HG02763 (cell line): ENCODE measurements around the gene MACROD2.
"Not testable (repeated sequence)": the region's sequence is repeated elsewhere in the genome, so short reads cannot be mapped to it uniquely, and the experiment has no call there.

ENCODE experiments used
- ATAC-seq: cut with Tn5 transposase; IDR thresholded peaks from one replicate; pipeline ENCODE4 v1.9.1; 2021; ENCODE audit warnings: mild to moderate bottlenecking, moderate library complexity; ENCODE audit not compliant: unreplicated experiment

The MACROD2 gene

DNA sequence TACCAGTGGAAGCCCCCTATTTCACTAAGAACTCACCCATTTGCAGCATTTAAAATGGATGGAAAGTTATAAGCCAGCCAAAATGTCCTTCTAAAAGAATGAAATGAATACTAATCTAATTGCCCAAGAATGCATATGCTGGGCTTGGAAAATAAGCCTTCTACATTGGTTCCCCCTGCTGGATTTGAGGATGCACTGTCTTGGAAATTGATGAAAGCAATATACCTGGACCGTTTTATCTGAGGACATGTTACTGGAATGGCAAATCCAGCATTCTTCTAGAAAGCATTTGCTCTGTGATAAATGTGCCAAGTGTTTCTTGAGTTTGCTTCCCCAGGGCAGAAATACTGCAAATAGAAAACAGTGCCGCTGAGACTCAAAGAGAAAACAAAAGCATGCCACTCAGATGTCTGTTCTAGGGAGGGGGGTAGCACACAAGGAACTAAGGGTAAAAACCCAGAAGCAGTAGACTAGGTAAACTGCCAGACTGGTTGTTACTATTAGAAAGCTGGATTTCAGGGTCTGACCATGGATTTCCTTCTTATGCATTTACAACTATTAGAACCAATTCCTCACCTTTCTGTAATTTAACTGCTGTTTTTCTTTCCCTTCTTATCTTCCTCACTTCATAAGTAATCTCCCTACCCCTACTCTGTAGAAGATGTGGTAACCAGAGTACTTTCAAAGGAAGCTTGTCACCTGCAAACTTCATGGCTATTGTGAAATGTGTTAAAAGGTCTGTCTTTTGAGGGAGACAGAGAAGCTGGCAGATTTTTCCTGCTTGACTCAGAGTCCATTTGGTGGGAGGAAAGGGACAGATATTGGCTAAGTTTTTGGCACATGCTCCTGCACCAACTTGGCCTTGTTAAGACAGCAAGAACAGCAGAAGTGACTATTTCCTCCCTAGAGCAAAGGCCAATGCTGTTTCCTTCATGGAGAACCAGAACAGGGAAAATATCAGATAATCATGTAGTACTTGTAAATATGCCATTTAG is 1935.3 kb downstream of the MACROD2 start:
- ATAC-seq = no peak

DNA sequence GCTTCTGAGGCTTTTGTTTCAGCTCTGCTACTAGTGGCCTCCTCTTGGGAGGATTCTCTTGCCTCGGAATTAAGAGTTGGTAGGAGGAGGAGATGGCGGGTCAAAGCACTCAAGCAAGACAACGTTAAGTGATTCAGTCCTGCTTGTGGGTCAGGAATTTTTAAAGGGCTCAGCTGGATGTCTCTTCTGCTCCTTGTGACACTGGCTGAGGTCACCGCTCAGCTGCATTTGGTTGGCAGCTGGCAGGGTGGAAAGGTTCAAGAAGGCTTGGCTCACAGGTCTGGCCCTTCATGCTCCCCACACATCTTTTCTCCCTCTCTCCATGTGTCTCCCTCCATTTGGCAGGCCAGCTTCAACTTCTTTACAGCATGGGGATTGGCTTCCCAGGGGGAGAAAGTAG is 1936.6 kb downstream of the MACROD2 start:
- ATAC-seq = no peak

DNA sequence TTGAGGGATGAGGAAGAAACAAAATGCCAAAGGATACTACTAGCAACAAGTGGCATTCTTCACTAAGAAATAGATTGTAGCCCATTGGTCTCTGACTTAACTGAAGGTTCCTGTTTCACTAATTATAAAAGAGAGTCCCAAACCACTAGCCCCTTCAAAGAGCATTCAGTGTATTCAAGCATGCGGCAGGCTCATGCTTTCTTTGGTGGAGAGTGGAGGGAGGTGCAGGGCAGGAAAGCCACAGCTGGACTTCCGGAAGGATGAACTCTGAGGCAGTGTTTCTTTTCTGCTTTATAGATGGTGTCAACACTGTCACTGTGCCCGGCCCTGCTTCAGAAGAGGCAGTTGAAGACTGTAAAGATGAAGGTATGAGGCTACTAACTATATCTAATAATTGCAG is 1941.9 kb downstream of the MACROD2 start:
- no peak for ATAC-seq

DNA sequence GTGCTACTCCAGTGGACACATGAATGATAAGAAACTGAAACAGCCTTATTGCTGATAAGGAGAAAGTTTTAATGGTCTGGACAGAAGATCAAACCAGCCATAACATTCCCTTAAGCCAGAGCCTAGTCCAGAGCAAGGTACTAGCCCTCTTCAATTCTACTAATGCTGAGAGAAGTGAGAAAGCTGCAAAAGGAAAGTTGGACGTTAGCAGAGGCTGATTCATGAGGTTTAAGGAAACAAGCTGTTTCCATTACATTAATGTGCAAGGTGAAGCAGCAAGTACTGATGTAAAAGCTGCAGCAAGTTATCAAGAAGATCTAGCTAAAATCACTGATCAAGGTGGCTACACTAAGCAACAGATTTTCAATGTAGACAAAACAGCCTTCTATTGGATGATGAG is 1943.5 kb downstream of the MACROD2 start:
- ATAC-seq = no peak

DNA sequence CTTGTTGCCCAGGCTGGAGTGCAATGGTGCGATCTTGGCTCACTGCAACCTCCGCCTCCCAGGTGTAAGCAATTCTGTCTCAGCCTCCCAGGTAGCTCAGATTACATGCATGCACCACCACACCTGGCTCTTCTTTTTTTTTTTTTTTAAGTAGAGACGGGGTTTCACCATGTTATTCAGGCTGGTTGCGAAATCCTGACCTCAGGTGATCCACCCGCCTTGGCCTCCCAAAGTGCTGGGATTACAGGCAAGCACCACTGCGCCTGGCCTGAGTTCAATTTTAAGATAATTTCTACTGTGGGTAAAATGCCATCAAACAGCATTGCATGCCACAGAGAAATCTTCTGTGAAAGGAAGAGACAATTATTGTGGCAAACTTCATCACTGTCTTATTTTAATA is 1944.8 kb downstream of the MACROD2 start:
- ATAC-seq = no peak

DNA sequence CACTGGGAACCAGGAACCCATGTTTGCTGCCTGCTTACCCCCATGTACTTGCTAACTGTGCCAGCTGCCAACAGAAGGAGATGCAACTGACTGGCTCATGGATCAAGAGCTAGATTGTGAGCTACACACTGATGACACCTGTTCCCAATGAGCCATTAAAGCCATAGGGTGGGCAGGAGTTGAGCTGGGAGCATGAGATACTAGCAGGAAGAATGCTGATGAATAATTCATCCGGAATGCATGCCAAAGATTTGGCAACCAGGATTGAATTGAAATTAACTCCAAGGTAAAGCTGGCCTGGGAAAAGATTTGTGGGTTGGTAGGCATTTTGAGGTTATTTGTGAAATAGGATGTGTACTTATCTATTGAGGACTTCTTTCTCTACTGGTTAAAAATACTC is 1946.8 kb downstream of the MACROD2 start:
- no peak for ATAC-seq

DNA sequence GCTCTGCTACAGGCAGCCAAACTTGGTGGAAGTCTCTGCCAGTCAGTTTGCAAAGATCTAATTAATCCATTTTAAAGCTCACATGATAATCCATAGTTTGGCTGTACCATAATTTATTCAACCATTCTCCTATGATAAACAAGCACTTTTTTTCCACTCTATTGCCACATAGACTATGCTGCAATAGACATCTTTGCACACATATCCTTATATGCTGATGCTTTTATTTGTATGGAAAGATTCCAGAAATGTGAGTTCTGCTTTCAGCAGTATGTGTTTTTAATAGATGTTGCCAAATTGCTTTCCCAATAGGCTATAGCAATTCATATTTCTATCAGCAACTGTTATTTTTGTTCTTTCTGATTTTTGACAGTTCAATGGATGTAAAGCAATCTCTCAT is 1950.0 kb downstream of the MACROD2 start:
- no peak for ATAC-seq

DNA sequence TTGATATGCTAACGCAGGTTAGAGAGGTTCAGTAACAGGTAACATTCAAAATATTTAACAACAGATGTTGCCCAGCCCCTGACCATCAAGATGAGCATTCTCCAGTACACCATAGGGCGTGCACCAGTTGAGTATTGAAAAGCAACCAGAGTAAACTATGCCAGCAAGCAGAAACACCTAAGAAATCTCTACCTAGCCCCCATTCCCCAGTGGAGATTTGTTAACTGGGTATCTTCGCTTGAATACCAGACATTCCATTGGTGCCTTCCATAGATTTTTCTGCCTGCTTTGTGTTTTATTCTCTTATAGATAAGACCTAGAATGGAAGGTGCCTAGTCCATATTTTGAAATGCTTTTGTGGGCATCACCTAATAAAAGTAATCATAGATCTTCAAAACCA is 1954.1 kb downstream of the MACROD2 start:
- no peak for ATAC-seq

DNA sequence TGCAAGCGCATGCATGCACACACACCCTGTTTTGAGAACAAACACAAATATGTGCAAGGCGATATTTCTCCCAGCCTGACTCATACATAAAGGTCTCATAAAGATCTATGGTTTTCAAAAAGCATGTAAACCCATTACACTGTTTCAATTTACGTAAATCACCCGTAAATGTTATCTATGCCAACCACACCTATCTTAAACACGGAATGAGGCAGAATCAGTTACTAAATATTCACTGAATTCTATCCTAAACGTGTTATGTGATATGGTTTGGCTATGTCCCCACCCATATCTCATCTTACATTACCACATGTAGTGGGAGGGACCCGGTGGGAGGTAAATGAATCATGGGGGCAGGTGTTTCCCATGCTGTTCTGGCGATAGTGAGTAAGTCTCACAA is 1956.3 kb downstream of the MACROD2 start:
- no peak for ATAC-seq

DNA sequence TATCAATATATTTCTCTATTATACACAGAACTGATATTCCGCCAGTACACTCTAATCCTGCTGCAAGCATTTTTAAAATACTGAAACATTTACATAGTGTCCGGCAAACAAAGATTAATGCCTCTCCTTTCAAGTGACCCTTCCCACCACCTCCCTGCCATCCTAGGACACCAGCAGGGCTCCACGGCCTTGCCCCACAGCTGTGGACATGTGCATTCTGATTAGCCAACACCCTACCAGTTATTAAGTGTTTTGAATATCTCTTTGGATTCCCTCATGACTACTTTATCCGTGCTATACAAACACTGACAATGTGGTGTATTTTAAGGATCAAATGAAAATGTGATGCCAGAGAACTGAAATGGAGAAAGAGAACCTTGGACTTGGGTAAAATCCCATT is 1962.8 kb downstream of the MACROD2 start:
- ATAC-seq = no peak

DNA sequence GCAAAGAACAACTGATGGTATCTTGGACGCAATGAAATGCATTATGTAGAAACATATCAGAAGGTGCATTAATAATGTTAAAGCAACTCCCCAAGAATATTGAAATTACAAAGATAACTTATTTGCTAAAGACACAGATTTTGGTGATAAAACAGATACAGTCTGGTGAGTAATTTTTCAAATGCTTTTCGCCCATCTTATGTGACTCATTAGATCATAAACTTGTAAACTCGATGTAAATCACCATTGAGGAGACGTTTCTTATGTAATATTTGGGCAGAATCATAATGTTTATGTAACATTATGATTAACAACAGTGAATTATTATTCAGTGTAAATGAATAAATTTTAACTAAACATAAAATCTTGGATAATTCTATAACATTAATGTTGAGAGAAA is 1969.8 kb downstream of the MACROD2 start:
- ATAC-seq = no peak

DNA sequence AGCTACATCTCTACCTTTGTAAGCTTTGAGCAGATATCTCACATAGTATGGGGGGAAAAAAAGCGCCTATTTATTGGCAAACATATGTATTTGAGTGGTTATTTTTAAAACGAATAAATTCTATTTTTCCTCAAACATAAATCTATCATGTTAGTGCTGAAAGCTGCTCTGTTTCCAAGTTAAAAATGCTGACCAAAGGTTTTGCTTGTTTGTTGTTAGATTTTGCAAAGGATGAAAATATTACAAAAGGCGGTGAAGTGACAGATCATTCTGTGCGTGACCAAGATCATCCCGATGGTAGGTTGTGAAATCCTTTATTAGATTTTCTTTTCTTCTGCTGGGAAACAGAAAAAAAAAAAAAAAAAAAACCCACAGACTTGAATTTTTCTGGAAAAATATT is 1972.0 kb downstream of the MACROD2 start:
- ATAC-seq = no peak

DNA sequence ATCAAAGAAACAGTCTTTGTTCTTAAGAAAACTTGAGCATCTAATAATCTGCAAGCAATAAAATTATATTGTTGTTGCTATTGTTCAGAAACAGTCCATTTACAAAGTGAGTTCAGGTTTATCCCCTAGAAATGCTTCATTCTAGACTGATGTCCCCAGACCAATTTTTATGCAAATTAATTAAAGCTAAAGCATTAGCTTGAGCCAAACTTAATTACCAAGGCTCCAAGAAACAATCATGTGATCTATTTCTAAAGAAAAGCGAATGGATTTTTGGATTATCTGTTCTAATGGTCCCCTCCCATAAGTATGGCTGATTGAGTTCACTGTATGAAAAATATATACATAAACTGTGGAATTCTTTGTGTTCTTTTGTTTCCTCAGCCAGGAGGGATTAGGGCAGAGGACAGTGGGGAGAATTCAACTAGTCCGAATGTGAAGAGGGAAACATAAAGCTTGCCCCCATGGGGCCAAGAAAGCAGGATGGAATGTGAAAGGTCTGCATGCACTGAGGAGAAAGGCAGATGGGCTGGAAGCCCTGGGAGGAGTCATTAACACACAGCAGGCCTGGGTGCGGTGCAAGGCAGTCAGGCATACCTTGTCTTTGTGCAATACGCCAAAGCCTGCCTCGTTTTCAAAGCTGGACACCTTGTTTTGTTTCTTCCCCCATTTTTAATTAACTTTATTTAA is 1980.9 kb downstream of the MACROD2 start:
- no peak for ATAC-seq

DNA sequence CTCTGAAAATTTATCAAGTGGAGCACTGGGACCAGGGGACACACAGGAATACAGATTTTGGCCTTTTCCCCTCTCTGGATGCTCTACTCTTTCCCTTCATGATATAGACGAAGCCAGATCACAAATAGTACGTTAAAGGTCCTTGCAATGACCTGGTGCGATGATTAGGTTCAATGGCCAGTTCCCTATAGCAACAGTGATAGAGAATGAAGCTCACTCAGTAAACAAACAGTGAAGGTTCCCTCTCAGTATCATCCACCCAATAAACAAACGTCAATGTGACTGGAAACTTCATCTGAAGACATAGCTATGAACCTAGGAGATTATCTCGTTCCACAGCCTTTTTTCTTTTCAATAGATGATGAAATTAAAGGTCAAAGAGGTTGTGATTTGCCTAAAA is 1981.7 kb downstream of the MACROD2 start:
- no peak for ATAC-seq

DNA sequence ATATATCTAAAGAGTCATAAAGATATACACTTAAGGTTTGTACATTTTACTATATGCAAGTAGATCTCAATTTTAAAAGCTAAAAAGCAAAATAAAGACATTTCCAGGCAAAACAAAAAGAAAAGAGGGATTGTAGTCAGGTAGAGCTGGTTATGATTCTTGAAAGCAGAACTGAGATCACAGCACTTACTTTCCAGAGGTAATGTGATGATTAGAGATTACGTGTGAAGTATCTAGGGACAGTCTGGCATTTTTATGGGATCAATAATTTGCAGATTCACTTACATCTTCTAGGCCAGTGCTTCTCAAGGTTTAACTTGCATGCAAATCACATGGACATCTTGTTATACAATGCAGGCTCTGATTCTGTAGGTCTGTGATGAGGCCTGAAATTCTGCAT is 1982.4 kb downstream of the MACROD2 start:
- no peak for ATAC-seq

DNA sequence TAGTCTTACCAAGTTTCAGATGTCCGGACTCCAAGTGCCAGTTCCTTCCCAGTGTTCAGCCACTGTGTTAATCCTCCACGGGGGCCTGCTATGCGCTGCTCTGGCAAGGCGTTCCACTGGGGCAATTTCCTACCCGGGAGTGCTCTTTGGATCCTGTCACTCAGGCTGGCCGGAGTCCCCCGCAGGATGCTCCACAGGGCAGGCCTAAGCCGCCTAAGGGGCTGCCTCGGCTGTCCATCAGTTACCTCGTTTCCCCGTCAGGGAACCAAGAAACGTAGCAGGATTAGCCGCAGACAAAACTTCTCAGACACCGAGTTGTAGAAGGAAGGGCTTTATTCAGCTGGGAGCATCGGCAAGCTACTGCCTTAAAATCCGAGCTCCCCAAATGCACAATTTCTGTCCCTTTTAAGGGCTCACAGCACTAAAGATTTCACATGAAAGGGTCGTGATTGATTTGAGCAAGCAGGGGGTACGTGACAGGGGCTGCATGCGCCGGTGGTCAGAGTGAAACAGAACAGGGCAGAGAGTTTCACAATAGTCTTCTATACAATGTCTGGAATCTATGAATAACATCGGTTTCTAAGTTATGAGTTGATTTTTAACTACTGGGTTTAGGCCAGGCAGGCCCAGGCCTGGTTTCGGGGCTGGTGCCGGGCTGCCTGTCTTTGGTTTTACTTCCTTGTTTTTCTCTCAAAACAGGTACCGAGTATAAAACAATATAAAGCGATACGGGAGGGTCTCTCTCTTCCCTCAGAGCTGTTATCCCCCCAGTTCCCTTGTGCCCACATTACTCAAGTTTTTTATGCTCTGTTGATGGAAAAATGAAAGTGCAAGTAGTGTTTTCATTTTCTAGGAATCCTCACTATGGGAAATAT is 1990.4 kb downstream of the MACROD2 start:
- not testable (repeated sequence) for ATAC-seq

DNA sequence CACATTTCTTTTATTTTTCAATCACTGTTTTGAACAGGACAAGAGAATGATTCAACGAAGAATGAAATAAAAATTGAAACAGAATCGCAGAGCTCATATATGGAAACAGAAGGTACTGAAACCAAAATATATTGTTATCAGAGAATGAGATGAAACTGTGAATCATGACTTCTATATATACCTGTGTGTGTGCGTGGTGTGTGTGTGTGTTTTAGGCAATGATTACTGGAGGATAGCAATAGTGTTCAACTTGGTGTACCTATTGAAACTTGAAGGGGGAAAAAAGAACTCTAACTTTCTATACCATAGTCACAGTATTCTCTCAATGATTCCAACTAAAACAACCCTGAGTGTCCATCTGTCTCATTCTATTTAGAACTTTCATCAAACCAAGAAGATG is 1991.4 kb downstream of the MACROD2 start:
- ATAC-seq = peak; percentile 91

DNA sequence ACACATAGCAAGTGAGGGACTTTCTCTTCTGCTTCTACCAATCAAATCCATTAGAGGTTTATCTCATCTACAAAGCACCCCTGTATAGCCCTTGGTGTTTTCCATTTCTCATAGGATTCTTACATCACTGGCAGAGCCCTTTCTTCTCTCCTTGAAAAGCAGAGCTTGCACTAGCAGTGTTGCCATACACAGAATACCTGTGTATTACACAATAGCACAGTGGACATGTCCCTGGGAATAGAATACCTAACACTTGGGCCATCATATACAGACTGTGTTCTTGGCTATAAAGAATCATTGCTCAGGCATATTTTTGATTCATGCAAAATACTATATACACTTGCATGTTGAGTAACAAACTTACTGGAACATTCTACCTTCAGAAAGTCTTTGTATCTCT is 1996.0 kb downstream of the MACROD2 start:
- no peak for ATAC-seq

DNA sequence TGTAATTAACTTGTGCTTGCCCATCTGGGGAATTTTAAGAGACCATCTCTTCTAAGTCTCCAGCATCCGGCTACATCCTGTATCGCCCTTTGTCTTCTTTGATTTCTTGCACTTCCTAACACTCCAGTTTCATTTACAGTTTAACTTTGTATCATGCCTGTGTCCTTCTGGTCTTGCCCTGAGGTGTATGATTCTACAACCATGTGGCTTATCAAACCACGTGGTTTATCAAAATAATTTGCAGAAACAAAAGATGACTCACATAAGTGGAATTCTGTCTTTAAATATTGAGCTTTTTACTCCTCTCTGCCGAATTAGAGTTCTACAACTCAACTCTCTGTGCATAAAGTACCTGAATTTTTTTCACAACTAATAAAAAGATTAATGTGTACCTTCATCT is 1997.2 kb downstream of the MACROD2 start:
- no peak for ATAC-seq

DNA sequence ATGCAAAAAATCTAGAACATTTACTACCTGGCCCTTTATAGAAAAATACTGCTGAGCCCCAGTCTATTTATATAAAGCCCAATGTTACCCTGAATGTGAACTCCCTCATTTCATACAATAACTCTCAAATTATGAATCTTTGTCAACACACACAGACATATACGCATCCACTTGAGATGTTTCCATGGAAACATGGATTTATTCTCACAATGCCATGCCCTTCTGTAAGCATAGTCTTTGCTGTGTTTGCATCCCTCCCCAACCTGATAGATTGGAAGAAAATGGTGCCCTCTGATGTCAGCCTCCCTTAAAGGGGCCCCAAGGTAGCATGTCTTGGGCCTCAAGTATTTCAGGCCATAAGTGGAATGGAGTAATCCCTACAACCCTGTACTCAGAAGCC is 2004.8 kb downstream of the MACROD2 start:
- no peak for ATAC-seq

DNA sequence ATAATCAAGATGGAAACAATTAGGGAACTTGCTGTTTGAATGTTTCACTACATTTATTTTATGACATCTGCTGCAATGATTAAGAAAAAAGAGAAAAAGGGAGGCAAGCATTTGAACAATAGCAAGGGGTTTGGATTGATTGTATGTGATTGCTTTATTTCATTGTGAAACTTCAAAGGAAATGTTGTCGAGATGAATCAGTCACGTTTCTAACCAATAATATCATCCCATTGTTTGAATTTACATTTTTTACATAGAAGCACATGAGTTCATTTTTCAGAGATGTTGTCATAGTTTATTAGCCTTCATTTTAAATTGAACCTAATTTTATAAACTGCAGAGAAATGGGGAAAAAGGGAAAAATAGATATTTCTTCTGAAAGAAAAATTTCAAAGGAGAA is 2006.0 kb downstream of the MACROD2 start:
- ATAC-seq = no peak
